GM06990 (cell line): ENCODE measurements around the gene KRTAP5-3.
"Not testable (repeated sequence)": the region's sequence is repeated elsewhere in the genome, so short reads cannot be mapped to it uniquely, and the experiment has no call there.

Experiments used
- DNase-seq: peaks from one replicate; pipeline ENCODE4 v3.0.0-alpha.2; 2011; ENCODE audit not compliant: insufficient read length; ENCODE audit errors: extremely low read depth
- H3K27me3 ChIP-seq: replicated peaks from 2 replicates; pipeline ENCODE4 v1.6.0; 2011; ENCODE audit warnings: low read length; ENCODE audit not compliant: control insufficient read depth, insufficient read depth
- H3K36me3 ChIP-seq: 2 replicates; pipeline ENCODE4 v1.5.1; 2011; ENCODE audit warnings: low read length; ENCODE audit not compliant: control insufficient read depth, insufficient read depth
- H3K4me3 ChIP-seq: replicated peaks from 2 replicates; pipeline ENCODE4 v1.5.1; 2011; ENCODE audit warnings: low read depth, mild to moderate bottlenecking, control low read depth, low read length
- CTCF ChIP-seq: IDR thresholded peaks from 2 replicates; pipeline ENCODE4 v1.5.1; 2011; ENCODE audit warnings: low read length, control low read depth, mild to moderate bottlenecking, inconsistent platforms; ENCODE audit not compliant: insufficient read depth, poor library complexity, severe bottlenecking

The KRTAP5-3 gene

GRCh38 chr11:1650918-1651262, 42.6 kb upstream of the KRTAP5-3 start:
- no peak for DNase-seq
- Histone ChIP-seq H3K4me3 (no peak overlapping the region), H3K27me3 (peaks cover 2% of the 10 kb centered on the region), H3K36me3 (no peaks in the 10 kb centered on the region)
- TF ChIP-seq CTCF, result no peak

- Histone ChIP-seq H3K27me3 (peaks cover 2% of the 10 kb centered on the region), H3K4me3 (no peak overlapping the region), H3K36me3 (no peaks in the 10 kb centered on the region)
- no peak for TF ChIP-seq CTCF
- no peak for DNase-seq
Measured at GRCh38 chr11:1650034-1650917, 42.0 kb upstream of the KRTAP5-3 start.

GRCh38 chr11:1648653-1649420, 40.6 kb upstream of the KRTAP5-3 start:
- no peak overlapping the region for H3K4me3 ChIP-seq
- no peak for DNase-seq
- H3K36me3 ChIP-seq, result no peaks in the 10 kb centered on the region
- no peak for TF ChIP-seq CTCF
- peaks cover 2% of the 10 kb centered on the region for H3K27me3 ChIP-seq

- H3K36me3 ChIP-seq, result no peaks in the 10 kb centered on the region
- H3K4me3 ChIP-seq, result no peak overlapping the region
- TF ChIP-seq CTCF, result no peak
- DNase-seq, result no peak
- peaks cover 2% of the 10 kb centered on the region for H3K27me3 ChIP-seq
Measured at GRCh38 chr11:1647901-1648652, 39.8 kb upstream of the KRTAP5-3 start.

DNA sequence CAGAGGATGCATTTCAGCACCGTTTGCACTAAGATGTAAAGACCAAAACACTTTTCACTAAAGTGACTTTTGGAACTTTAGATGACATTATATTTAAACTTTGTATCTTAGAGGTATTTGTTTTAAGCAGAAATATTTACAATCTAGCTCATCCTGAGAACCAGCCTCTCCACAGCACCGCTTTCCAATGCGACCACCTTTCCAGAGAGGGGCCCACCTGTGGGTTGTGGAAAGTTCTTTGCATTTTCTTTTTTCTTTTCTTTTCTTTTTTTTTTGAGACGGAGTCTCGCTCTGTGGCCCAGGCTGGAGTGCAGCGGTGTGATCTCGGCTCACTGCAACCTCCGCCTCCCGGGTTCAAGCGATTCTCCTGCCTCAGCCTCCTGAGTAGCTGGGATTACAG, 38.3 kb upstream of the KRTAP5-3 start:
- H3K36me3 ChIP-seq, H3K27me3 ChIP-seq, H3K4me3 ChIP-seq, DNase-seq: not testable (repeated sequence)
